HepG2 (cell line): ENCODE data around the gene DOCK2. TPM values are rescaled to one million over a fixed set of nuclear protein-coding genes. Genes with fewer than 3 reads are reported as not detected.

Experiments used
- ATAC-seq: fragments of 200-7000 bp; cut with Tn5 transposase; 3 replicates; pipeline ENCODE4 v1.9.1; 2020; ENCODE audit warnings: mild to moderate bottlenecking, moderate library complexity
- BruUV-seq: library from RNA; stranded (reverse); fragments of 400-500 nt; replicated peaks from 2 replicates; lab custom pipeline; 2021; lab: Mats Ljungman, UMichigan
- CTCF ChIA-PET: fragments of 300-600 bp; formaldehyde crosslinking; extraction: SDS; loops from one replicate; lab custom pipeline; 2021; ENCODE audit warnings: low total read pairs, inconsistent platforms, low intra/inter-chr PET ratio; lab: Yijun Ruan, JAX
- POLR2A ChIA-PET: fragments of 350-600 bp; sonication (Branson Sonifier 250); formaldehyde crosslinking; loops from one replicate; lab custom pipeline; 2020; ENCODE audit warnings: antibody characterized with exemption, inconsistent platforms; lab: Yijun Ruan, JAX
- DNase-seq: peaks from one replicate; pipeline ENCODE4 v3.0.0-alpha.2; 2015; ENCODE audit warnings: low spot score
- FAIRE-seq: peaks from 3 replicates; lab custom pipeline; 2011; peaks lifted over from hg19 to GRCh38; lab: Jason Lieb, UNC
- H2AFZ ChIP-seq: one replicate; pipeline ENCODE4 v1.6.1; 2011; ENCODE audit warnings: low read length, inconsistent platforms
- H3K27ac ChIP-seq: fragments of 300-600 bp; 3 replicates; pipeline ENCODE4 v1.8.0; 2011; ENCODE audit warnings: mixed run types, mild to moderate bottlenecking, mixed read lengths, low read length, inconsistent platforms; ENCODE audit not compliant: insufficient read depth; ENCODE audit errors: extremely low read length
- H3K27me3 ChIP-seq, 2 experiments: fragments of 200-600 bp in 1 of 2; 2 replicates in 1 of 2; 3 replicates in 1 of 2; pipeline versions ENCODE4 v1.6.0 to v1.8.0; 2011; ENCODE audit warnings: low read length in 2 of 2, mild to moderate bottlenecking in 2 of 2, moderate library complexity in 2 of 2, inconsistent platforms in 1 of 2; ENCODE audit not compliant: insufficient read depth in 2 of 2, control insufficient read depth in 1 of 2
- H3K36me3 ChIP-seq, 2 experiments: fragments of 200-600 bp in 1 of 2; replicated peaks in 1 of 2; 2 replicates in 1 of 2; 3 replicates in 1 of 2; pipeline versions ENCODE4 v1.5.1 to v1.8.0; 2011; ENCODE audit warnings: low read length in 2 of 2, inconsistent platforms in 1 of 2; ENCODE audit not compliant: insufficient read depth in 2 of 2, control insufficient read depth in 1 of 2
- H3K4me1 ChIP-seq: 2 replicates; pipeline ENCODE4 v1.5.1; 2012; ENCODE audit warnings: low read length, inconsistent platforms; ENCODE audit not compliant: insufficient read depth
- H3K4me2 ChIP-seq: 2 replicates; pipeline ENCODE4 v1.6.0; 2011; ENCODE audit warnings: low read depth, low read length, inconsistent platforms
- H3K4me3 ChIP-seq, 3 experiments: fragments of 200-600 bp in 1 of 3; sonication (generic), shearing (Covaris generic) in 1 of 3; replicated peaks in 1 of 3; 2 replicates each; pipeline ENCODE4 v1.5.1; 2011 to 2016; ENCODE audit warnings: low read length in 3 of 3, inconsistent platforms in 2 of 3, low read depth in 2 of 3, mild to moderate bottlenecking in 2 of 3, control low read depth in 1 of 3, mixed read lengths in 1 of 3; ENCODE audit not compliant: insufficient read depth in 1 of 3
- H3K79me2 ChIP-seq: one replicate; pipeline ENCODE4 v1.6.1; 2011; ENCODE audit warnings: low read length, inconsistent platforms; ENCODE audit not compliant: insufficient read depth
- H3K9ac ChIP-seq: 2 replicates; pipeline ENCODE4 v1.6.0; 2011; ENCODE audit warnings: mild to moderate bottlenecking, low read depth, low read length, inconsistent platforms; ENCODE audit not compliant: insufficient read depth
- H3K9me3 ChIP-seq: 2 replicates; pipeline ENCODE4 v1.5.1; 2012; ENCODE audit warnings: mild to moderate bottlenecking, low read length
- H4K20me1 ChIP-seq: 2 replicates; pipeline ENCODE4 v1.6.0; 2011; ENCODE audit warnings: inconsistent platforms, mild to moderate bottlenecking, low read length, moderate library complexity; ENCODE audit not compliant: insufficient read depth
- ATF5 ChIP-seq: sonication (generic); formaldehyde crosslinking; IDR thresholded peaks from 2 replicates; pipeline ENCODE4 v1.4.0; 2020; ENCODE audit warnings: mild to moderate bottlenecking, low read depth, missing genetic modification reagents
- CEBPG ChIP-seq: IDR thresholded peaks from 2 replicates; pipeline ENCODE4 v1.6.1; 2016
- CREM ChIP-seq, 2 experiments: sonication (generic) in 1 of 2; formaldehyde crosslinking in 1 of 2; IDR thresholded peaks; 2 replicates each; pipeline versions ENCODE4 v1.4.0 to v1.6.1; 2016 to 2020; ENCODE audit warnings: antibody characterized with exemption in 1 of 2, mild to moderate bottlenecking in 1 of 2, missing genetic modification reagents in 1 of 2
- CSRNP1 ChIP-seq: sonication (generic); formaldehyde crosslinking; IDR thresholded peaks from 2 replicates; pipeline ENCODE4 v1.8.1; 2023; ENCODE audit warnings: mild to moderate bottlenecking, missing genetic modification reagents
- HNF4G ChIP-seq, 2 experiments: sonication (generic) in 1 of 2; formaldehyde crosslinking in 1 of 2; IDR thresholded peaks; 2 replicates each; pipeline versions ENCODE4 v1.4.0 to v1.6.1; 2011 to 2020; ENCODE audit warnings: borderline replicate concordance in 2 of 2, low read depth in 2 of 2, mild to moderate bottlenecking in 2 of 2, low read length in 1 of 2, missing genetic modification reagents in 1 of 2, moderate library complexity in 1 of 2
- PBX3 ChIP-seq: sonication (generic); formaldehyde crosslinking; IDR thresholded peaks from 2 replicates; pipeline ENCODE4 v1.8.1; 2023; ENCODE audit warnings: missing genetic modification reagents, inconsistent platforms, borderline replicate concordance
- STAT5B ChIP-seq: sonication (generic); formaldehyde crosslinking; IDR thresholded peaks from 2 replicates; pipeline ENCODE4 v1.4.0; 2020; ENCODE audit warnings: missing genetic modification reagents
- TERF1 ChIP-seq: sonication (generic); formaldehyde crosslinking; IDR thresholded peaks from 2 replicates; pipeline ENCODE4 v1.8.0; 2022; ENCODE audit warnings: mild to moderate bottlenecking, missing genetic modification reagents, moderate library complexity
- ZBTB25 ChIP-seq: IDR thresholded peaks from 2 replicates; pipeline ENCODE4 v1.6.1; 2018; ENCODE audit warnings: missing genetic modification reagents
- ZKSCAN5 ChIP-seq: sonication (generic); formaldehyde crosslinking; IDR thresholded peaks from 2 replicates; pipeline ENCODE4 v1.5.1; 2020; ENCODE audit warnings: mild to moderate bottlenecking, missing genetic modification reagents
- ZNF350 ChIP-seq: sonication (generic); formaldehyde crosslinking; IDR thresholded peaks from 2 replicates; pipeline ENCODE4 v1.4.0; 2020; ENCODE audit warnings: mild to moderate bottlenecking, low read depth, missing genetic modification reagents, borderline replicate concordance
- ZNF724P ChIP-seq: sonication (generic); formaldehyde crosslinking; IDR thresholded peaks from 2 replicates; pipeline ENCODE4 v1.8.0; 2022; ENCODE audit warnings: missing genetic modification reagents, borderline replicate concordance
- ZNF746 ChIP-seq: sonication (generic); formaldehyde crosslinking; IDR thresholded peaks from 2 replicates; pipeline ENCODE4 v1.8.0; 2022; ENCODE audit warnings: mild to moderate bottlenecking, missing genetic modification reagents
- ZNF777 ChIP-seq: sonication (generic); formaldehyde crosslinking; IDR thresholded peaks from 2 replicates; pipeline ENCODE4 v1.4.0; 2020; ENCODE audit warnings: missing genetic modification reagents
- WGBS: methylation state at CpG from one replicate; pipeline ENCODE4 v1.1.6; 2017; ENCODE audit warnings: low lambda C conversion rate; 5-methylcytosine and 5-hydroxymethylcytosine counted together
- in situ Hi-C: cut with HindIII; loops from 2 replicates; pipeline ENCODE4 v1.10.0; 2017; ENCODE audit warnings: low pct_unique_long_range_greater_than_20kb; ENCODE audit not compliant: extremely low pct_ligation_motif_present
- intact Hi-C: fragments of 100-400 bp; cut with micrococcal nuclease; formaldehyde crosslinking; loops from one replicate; pipeline ENCODE4 v1.10.0; 2022; ENCODE audit not compliant: unreplicated experiment
- polyA plus RNA-seq, 8 experiments: library from polyadenylated mRNA; depleted of rRNA in 3 of 8; stranded (reverse) in 7 of 8; unstranded in 1 of 8; fragments of >200 nt; fragmentation: Illumina TruSeq in 4 of 8; extraction: Trizol in 4 of 8; gene quantifications; 2 replicates each; pipeline versions ENCODE4 v1.2.1 to v1.2.3, GENCODE V29; 2011 to 2016; ENCODE audit warnings: low read depth in 4 of 8, missing spikeins in 1 of 8, mixed read lengths in 1 of 8; ENCODE audit not compliant: insufficient read depth in 1 of 8
- total RNA-seq, 5 experiments: library from RNA; depleted of rRNA; stranded (reverse); fragments of >200 nt; fragmentation: Illumina TruSeq; extraction: Trizol; gene quantifications; 2 replicates each; pipeline ENCODE4 v1.2.3, GENCODE V29; 2016; ENCODE audit warnings: low read depth in 1 of 5

Gene DOCK2
- total and polyA plus RNA-seq, 2 of the 13 experiments (the other 11 are each of a cell fraction or from before 2014, with no cell fraction given) = not detected

- no peaks in the 10 kb centered on the region for H3K4me1 ChIP-seq
- no peak overlapping the region for H3K4me2 ChIP-seq
- intact Hi-C loops = no loop called here
- DNase-seq (no peak), FAIRE-seq (no peak), ATAC-seq (no peak)
- no peak overlapping the region for H3K4me3 ChIP-seq
- no peaks in the 10 kb centered on the region for H3K36me3 ChIP-seq
- no peaks in the 10 kb centered on the region for H4K20me1 ChIP-seq
- H3K27me3 ChIP-seq = no peaks in the 10 kb centered on the region; a peak in 3 of 5 replicates
- no peaks in the 10 kb centered on the region for H3K9me3 ChIP-seq
- H3K27ac ChIP-seq = no peak overlapping the region
- no TSS peak for BruUV-seq
- no peak overlapping the region for H2AFZ ChIP-seq
- CTCF ChIA-PET = no interaction called here
- TF ChIP-seq CEBPG (CRISPR knock-in tag) (no peak), ZNF724P (CRISPR knock-in tag) (no peak), ZBTB25 (CRISPR knock-in tag) (no peak), ZKSCAN5 (CRISPR knock-in tag) (no peak), CSRNP1 (CRISPR knock-in tag) (no peak), ZNF777 (no peak), PBX3 (CRISPR knock-in tag) (no peak), STAT5B (CRISPR knock-in tag) (no peak), ZNF746 (no peak), TERF1 (CRISPR knock-in tag) (no peak), HNF4G (IDR thresholded peaks at IDR 0.05; ENCODE audit: borderline replicate concordance, low read depth, low read length) (no peak), HNF4G (CRISPR knock-in tag; IDR thresholded peaks at IDR 0.05; ENCODE audit: borderline replicate concordance, low read depth) (no peak), ZNF350 (no peak), CREM (IDR thresholded peaks at IDR 0.05) (no peak), CREM (CRISPR knock-in tag; IDR thresholded peaks at IDR 0.05) (no peak), ATF5 (CRISPR knock-in tag) (no peak)
- WGBS = 21% methylated on average over 3 of the region's 3 CpGs
- H3K79me2 ChIP-seq = no peaks in the 10 kb centered on the region
- POLR2A ChIA-PET = no interaction called here
- in situ Hi-C loops = no loop called here
- H3K9ac ChIP-seq = no peak overlapping the region
Measured at GRCh38 chr5:169707686-169708085, 70.6 kb downstream of the DOCK2 start.
